NCI-H1694 (cell line): ENCODE results near the gene CTBP2.

Experiments used
- DNase-seq: peaks from one replicate; lab custom pipeline; 2025; lab: John Stamatoyannopoulos, UW

Gene CTBP2

DNA sequence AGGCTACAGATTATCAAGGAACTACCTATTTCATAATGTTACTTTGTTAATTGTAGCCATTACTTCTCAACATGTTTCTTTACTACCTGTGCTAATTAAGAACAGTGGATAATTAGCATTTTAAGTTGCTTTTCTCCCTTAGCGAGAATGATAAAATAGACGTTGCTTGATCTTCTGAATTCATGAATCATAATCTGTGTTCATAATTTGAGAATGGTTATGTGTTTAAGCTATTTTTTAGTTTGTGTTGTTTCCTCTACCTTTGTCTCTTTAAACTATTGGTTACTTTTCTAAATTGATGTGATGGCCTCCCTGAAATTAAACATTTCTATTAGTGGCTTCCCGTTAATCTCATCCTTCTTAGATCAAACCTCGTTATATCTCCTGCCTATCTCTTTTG lies 218.5 kb downstream of the CTBP2 start, which contains the start of gene ZRANB1:
Gene ZRANB1, plus strand, starts transcription at position 301 of the 400 bp plus-strand sequence. CDS start 371 bp downstream, outside the sequence.
- DNase-seq: no peak

DNA sequence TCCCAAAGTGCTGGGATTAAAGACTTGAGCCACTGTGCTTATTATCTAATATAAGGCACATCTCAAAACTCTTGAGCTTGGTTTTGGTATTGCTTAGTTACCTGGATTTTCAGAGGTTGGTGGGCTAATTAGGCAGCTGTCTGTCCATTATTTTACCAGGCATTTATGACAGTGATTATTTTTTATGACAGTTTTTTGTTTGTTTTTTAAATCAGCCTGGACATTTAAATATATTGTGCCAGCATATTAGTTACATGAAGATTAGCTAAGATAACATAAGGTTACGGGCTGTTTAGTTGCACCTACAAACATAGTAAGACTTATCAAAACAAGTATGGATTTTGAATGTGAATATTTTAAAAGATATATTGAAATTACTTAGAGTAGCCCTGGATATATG lies 221.1 kb downstream of the CTBP2 start:
- DNase-seq: no peak

DNA sequence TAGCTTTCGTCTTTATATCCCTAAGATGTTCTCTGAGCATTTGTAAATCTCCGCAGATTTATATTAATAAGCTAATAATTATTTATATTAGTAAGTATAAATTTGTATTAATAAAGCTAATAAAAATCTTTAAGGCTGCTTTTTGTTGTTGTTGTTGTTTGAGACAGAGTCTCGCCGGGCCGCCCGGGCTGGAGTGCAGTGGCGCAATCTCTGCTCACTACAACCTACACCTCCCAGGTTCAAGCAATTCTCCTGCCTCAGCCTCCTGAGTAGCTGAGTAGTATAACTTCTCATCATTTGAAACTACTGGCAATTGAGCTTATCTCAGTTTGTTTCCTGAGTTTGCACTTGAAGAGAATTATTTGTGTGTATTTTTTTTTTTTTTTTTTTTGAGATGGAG lies 223.6 kb downstream of the CTBP2 start:
- DNase-seq: no peak

DNA sequence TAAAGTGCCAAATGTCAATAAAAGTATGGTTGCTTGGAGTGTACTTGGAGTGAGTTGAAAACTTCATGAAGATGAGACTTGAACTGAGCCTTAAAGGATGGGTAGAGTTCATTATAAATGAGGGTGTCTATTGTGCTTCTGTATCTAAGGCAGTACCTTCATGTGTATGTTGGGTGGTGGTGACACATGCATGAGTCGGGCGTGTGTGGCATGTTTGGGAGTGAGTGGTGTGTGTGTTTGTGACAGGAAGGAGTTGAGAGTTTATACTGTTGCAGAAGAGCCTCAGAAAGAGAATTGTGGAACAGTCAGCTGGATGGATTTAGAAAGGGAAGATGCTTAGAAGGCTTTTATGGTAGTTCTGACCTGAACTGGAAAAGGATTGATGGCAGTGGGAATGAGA lies 224.4 kb downstream of the CTBP2 start:
- DNase-seq: no peak
